ENCODE results near the gene PCGF3. TPM values are rescaled to one million over a fixed set of nuclear protein-coding genes. Genes with fewer than 3 reads are reported as not detected.
"Not testable (repeated sequence)": the region's sequence is repeated elsewhere in the genome, so short reads cannot be mapped to it uniquely, and the experiment has no call there.

The PCGF3 gene
- total and polyA plus RNA-seq, 3 experiments from 2014 or later: 4.8 to 26.1 (median 24.7) TPM

DNA sequence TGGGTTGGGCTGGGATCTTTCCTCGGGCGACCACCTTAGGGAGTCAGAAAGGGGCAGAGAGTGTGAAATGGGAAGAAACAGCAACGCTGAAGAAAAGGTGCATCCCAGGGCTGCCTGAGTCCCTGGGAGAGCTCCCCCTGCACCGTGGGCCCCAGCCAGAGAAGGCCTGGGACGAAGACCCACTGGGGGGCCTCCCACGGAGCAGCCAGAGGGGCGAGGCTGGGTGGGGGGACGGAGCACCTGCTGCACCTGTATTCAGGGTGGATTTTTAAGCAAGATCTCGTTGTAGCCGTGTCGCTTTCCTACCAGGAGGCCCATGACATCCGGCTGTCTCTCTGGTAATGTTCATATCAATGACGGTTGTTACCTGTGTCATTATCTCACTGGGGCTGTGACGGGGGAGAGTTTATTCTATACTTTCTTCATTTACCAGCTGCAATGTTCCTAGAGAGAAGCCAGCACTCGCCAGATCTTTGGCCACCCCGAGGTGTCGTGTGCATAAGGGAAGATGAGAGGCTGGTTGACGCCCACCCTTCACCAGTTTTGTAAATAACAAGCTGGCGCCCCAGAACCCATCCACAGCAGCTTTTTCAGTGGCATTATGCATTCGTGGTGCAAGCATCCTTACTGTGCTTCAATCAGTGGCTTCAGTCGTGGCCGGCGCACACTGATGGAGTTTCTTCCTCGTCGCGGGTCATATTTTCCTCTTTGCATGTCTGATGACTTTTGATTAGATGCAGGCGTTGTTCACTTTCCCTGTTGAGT is 5.6 kb upstream of the PCGF3 start:
- peak overlapping the region in 1 of 7 donors; percentile 46 for H3K4me3 Mint-ChIP-seq
- Histone ChIP-seq H3K27me3 (ENCODE audit: insufficient read depth, low read length, poor library complexity, severe bottlenecking) (no peaks in the 10 kb centered on the region), H3K27ac (ENCODE audit: low read depth, low read length) (no peak overlapping the region), H3K36me3 (ENCODE audit: insufficient read depth, low read length) (no peaks in the 10 kb centered on the region), H3K4me3 (ENCODE audit: low read length) (no peak overlapping the region), H3K4me1 (ENCODE audit: insufficient read depth, low read length) (peaks cover 3% of the 10 kb centered on the region), H3K9me3 (ENCODE audit: low read length) (no peaks in the 10 kb centered on the region)
- H3K9me3 Mint-ChIP-seq: no peaks in the 10 kb centered on the region
- no peaks in the 10 kb centered on the region for H3K36me3 Mint-ChIP-seq
- H3K27me3 Mint-ChIP-seq: no peaks in the 10 kb centered on the region
- no peak for DNase-seq
- H3K4me1 Mint-ChIP-seq: peaks cover 3 to 16% (median 12%) of the 10 kb centered on the region in 3 donors
- peak overlapping the region in 3 of 8 donors; percentile 32 to 74 (median 60) for H3K27ac Mint-ChIP-seq
- CTCF ChIA-PET: no interaction called here
- POLR2A ChIA-PET: no interaction called here

GRCh38 chr4:700587-701264 is 4.9 kb upstream of the PCGF3 start:
- CTCF ChIA-PET: no interaction called here
- no peaks in the 10 kb centered on the region for H3K9me3 Mint-ChIP-seq

GRCh38 chr4:702618-703048 is 3.0 kb upstream of the PCGF3 start:
- H3K27me3 ChIP-seq (ENCODE audit: insufficient read depth, low read length, poor library complexity, severe bottlenecking): no peaks in the 10 kb centered on the region
- no peak for DNase-seq
- ChIA-PET CTCF (no interaction called here), POLR2A (no interaction called here)
- Mint-ChIP-seq H3K27me3 (no peaks in the 10 kb centered on the region), H3K4me1 (peaks cover 3 to 24% (median 12%) of the 10 kb centered on the region in 3 donors), H3K27ac (peak overlapping the region in 2 of 8 donors; percentile 3 to 66), H3K36me3 (peaks cover 0 to 3% (median 0%) of the 10 kb centered on the region in 3 donors), H3K9me3 (no peaks in the 10 kb centered on the region), H3K4me3 (peak overlapping the region in 3 of 7 donors; percentile 19 to 56 (median 48))
- H3K27ac ChIP-seq (ENCODE audit: low read depth, low read length): no peak overlapping the region
- peaks cover 13% of the 10 kb centered on the region for H3K4me1 ChIP-seq (ENCODE audit: insufficient read depth, low read length)
- H3K4me3 ChIP-seq (ENCODE audit: low read length): no peak overlapping the region
- H3K36me3 ChIP-seq (ENCODE audit: insufficient read depth, low read length): no peaks in the 10 kb centered on the region
- H3K9me3 ChIP-seq (ENCODE audit: low read length): no peaks in the 10 kb centered on the region

More at GRCh38 chr4:700587-701264, 4.9 kb upstream of the PCGF3 start:
- Histone ChIP-seq H3K27ac (ENCODE audit: low read depth, low read length) (no peak overlapping the region), H3K27me3 (ENCODE audit: insufficient read depth, low read length, poor library complexity, severe bottlenecking) (no peaks in the 10 kb centered on the region), H3K4me3 (ENCODE audit: low read length) (no peak overlapping the region), H3K4me1 (ENCODE audit: insufficient read depth, low read length) (peaks cover 7% of the 10 kb centered on the region), H3K36me3 (ENCODE audit: insufficient read depth, low read length) (no peaks in the 10 kb centered on the region), H3K9me3 (ENCODE audit: low read length) (no peaks in the 10 kb centered on the region)
- no peak for DNase-seq
- Mint-ChIP-seq H3K36me3 (peaks cover 0 to 3% (median 0%) of the 10 kb centered on the region in 3 donors), H3K27me3 (no peaks in the 10 kb centered on the region), H3K27ac (peak overlapping the region in 3 of 8 donors; percentile 23 to 60 (median 32)), H3K4me3 (peak overlapping the region in 1 of 7 donors; percentile 46), H3K4me1 (peaks cover 3 to 21% (median 12%) of the 10 kb centered on the region in 3 donors)
- POLR2A ChIA-PET: no interaction called here

DNA sequence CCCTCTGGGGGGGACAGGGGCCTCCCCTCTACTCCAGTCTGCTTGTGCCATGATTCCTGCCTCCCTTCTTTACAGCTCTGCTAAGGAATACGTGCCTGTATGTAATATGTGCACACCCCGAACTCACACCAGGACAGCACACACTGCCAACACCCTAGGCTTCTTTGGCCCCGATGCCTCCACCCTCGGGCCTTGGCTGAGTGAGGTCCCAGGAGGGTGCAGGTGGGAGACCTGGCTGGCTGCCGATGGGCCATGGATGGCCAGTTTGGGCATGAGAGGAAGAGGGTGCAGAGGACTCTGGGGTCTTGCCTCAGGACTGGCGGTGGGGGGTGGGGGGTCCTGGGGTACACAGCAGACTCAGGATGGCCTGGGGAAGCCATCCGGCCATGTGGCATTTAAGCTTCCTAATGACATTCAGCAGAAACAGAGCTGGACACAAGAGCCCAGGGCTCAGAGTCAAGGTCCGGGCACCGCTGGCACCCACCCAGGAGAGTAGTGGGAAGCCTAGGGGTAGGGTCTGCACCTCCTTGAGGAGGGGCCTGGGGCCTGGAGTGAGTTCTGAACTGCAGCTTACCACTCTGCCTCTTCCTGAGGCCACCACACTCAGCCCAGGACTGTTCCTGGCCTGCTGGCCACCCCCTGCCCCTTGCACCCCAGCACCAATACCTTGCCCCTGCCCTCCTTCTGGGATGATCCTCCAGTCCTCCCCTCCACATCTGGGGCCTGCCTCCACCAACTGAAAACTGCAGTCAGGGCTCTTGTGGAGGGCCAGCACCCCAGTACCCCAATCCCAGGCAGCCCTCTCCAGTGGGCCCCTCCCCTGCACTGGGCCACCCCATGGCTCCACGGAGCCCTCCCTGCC is 2.1 kb upstream of the PCGF3 start:
- Mint-ChIP-seq H3K4me3 (no peak overlapping the region), H3K27me3 (no peaks in the 10 kb centered on the region), H3K4me1 (peaks cover 6 to 30% (median 13%) of the 10 kb centered on the region in 3 donors), H3K27ac (no peak overlapping the region), H3K9me3 (no peaks in the 10 kb centered on the region), H3K36me3 (peaks cover 0 to 3% (median 0%) of the 10 kb centered on the region in 3 donors)
- POLR2A ChIA-PET: no interaction called here
- Histone ChIP-seq H3K4me1 (ENCODE audit: insufficient read depth, low read length) (peaks cover 13% of the 10 kb centered on the region), H3K27ac (ENCODE audit: low read depth, low read length) (no peak overlapping the region), H3K36me3 (ENCODE audit: insufficient read depth, low read length) (no peaks in the 10 kb centered on the region), H3K9me3 (ENCODE audit: low read length) (no peaks in the 10 kb centered on the region), H3K27me3 (ENCODE audit: insufficient read depth, low read length, poor library complexity, severe bottlenecking) (no peaks in the 10 kb centered on the region), H3K4me3 (ENCODE audit: low read length) (no peak overlapping the region)
- no peak for DNase-seq
- CTCF ChIA-PET: no interaction called here

DNA sequence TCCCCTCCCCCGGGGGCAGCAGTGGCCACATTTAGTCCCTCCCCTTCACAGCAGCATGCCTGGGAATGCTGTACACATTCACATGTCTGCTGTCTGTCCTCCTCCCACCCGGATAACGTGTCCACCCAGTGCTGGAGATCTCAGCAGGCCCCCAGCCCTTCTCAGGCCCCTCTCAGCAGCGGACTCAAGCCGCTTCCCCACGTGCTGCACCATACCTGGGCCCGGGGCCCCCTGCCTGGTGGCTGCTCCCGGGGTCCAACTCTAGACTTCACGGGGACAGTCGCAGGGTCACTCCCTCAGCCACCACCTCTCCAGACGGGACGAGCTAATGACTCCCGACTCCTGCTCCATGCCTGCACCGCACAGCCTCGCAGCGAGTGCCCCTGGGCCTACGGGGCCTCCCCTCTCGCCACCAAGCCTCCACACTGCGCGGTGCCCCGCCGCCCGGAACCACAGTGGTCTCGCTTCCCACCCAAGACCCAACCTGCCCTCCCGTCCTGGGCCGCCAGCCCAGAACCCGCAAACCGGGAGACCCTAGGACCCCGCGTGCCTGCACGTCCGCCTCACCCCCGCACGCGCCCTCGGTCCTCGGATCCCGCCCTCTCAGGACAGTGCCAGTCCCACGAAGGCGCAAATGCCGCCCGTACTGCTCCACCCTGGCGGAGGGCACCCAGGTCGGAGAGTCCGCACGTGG is 1.3 kb upstream of the PCGF3 start:
- POLR2A ChIA-PET: no interaction called here
- Mint-ChIP-seq H3K4me1 (peaks cover 11 to 32% (median 19%) of the 10 kb centered on the region in 3 donors), H3K36me3 (peaks cover 0 to 3% (median 0%) of the 10 kb centered on the region in 3 donors), H3K27me3 (no peaks in the 10 kb centered on the region), H3K9me3 (no peaks in the 10 kb centered on the region), H3K4me3 (peak overlapping the region in 4 of 7 donors; percentile 24 to 63 (median 38)), H3K27ac (no peak overlapping the region)
- Histone ChIP-seq H3K27me3 (ENCODE audit: insufficient read depth, low read length, poor library complexity, severe bottlenecking) (no peaks in the 10 kb centered on the region), H3K4me1 (ENCODE audit: insufficient read depth, low read length) (peaks cover 13% of the 10 kb centered on the region), H3K27ac (ENCODE audit: low read depth, low read length) (no peak overlapping the region), H3K9me3 (ENCODE audit: low read length) (no peaks in the 10 kb centered on the region), H3K36me3 (ENCODE audit: insufficient read depth, low read length) (no peaks in the 10 kb centered on the region), H3K4me3 (ENCODE audit: low read length) (no peak overlapping the region)
- CTCF ChIA-PET: no interaction called here
- DNase-seq: no peak

- H3K27ac Mint-ChIP-seq: peak overlapping the region in 3 of 8 donors; percentile 68 to 93 (median 79)
- H3K4me3 Mint-ChIP-seq: peak overlapping the region in 6 of 7 donors; percentile 78 to 88 (median 84)
Observed at GRCh38 chr4:704971-705277, 708 bp upstream of the PCGF3 start.

GRCh38 chr4:706083-706633 is 526 bp downstream of the PCGF3 start:
- peak overlapping the region in 2 of 7 donors; percentile 41 to 61 for H3K4me3 Mint-ChIP-seq
- DNase-seq; CTCF ChIA-PET; H3K36me3 Mint-ChIP-seq; H3K27ac Mint-ChIP-seq; H3K9me3 ChIP-seq (ENCODE audit: low read length); H3K27me3 Mint-ChIP-seq; POLR2A ChIA-PET; H3K36me3 ChIP-seq (ENCODE audit: insufficient read depth, low read length); H3K9me3 Mint-ChIP-seq; H3K27me3 ChIP-seq (ENCODE audit: insufficient read depth, low read length, poor library complexity, severe bottlenecking): not testable (repeated sequence)
- H3K4me1 ChIP-seq (ENCODE audit: insufficient read depth, low read length): peaks cover 13% of the 10 kb centered on the region
- peak overlapping the region; percentile 76 for H3K4me3 ChIP-seq (ENCODE audit: low read length)
- H3K27ac ChIP-seq (ENCODE audit: low read depth, low read length): peak overlapping the region; percentile 93
- peaks cover 21 to 40% (median 26%) of the 10 kb centered on the region in 3 donors for H3K4me1 Mint-ChIP-seq

More at GRCh38 chr4:704971-705277, 708 bp upstream of the PCGF3 start:
- peaks cover 14 to 34% (median 21%) of the 10 kb centered on the region in 3 donors for H3K4me1 Mint-ChIP-seq
- peak overlapping the region; percentile 19 for H3K27ac ChIP-seq (ENCODE audit: low read depth, low read length)
- ChIA-PET CTCF (no interaction called here), POLR2A (no interaction called here)
- no peaks in the 10 kb centered on the region for H3K9me3 Mint-ChIP-seq
- H3K36me3 Mint-ChIP-seq: peaks cover 0 to 4% (median 0%) of the 10 kb centered on the region in 3 donors
- H3K36me3 ChIP-seq (ENCODE audit: insufficient read depth, low read length): no peaks in the 10 kb centered on the region
- no peaks in the 10 kb centered on the region for H3K27me3 ChIP-seq (ENCODE audit: insufficient read depth, low read length, poor library complexity, severe bottlenecking)
- no peaks in the 10 kb centered on the region for H3K27me3 Mint-ChIP-seq
- peak overlapping the region; percentile 45 for H3K4me3 ChIP-seq (ENCODE audit: low read length)
- H3K9me3 ChIP-seq (ENCODE audit: low read length): no peaks in the 10 kb centered on the region
- no peak for DNase-seq
- peaks cover 13% of the 10 kb centered on the region for H3K4me1 ChIP-seq (ENCODE audit: insufficient read depth, low read length)

All from CD8-positive, alpha-beta memory T cell (primary cell).